ENCODE results near the gene SH2B3. TPM values are rescaled to one million over a fixed set of nuclear protein-coding genes. Genes with fewer than 3 reads are reported as not detected.

Gene SH2B3
- total RNA-seq, result 36.4 and 37.4 TPM in 2 replicates
- long read RNA-seq, partial matches to known transcripts, result 0 of 33 reads
- long read RNA-seq, other reads (novel, unspliced or antisense), result 33 of 33 reads

DNA sequence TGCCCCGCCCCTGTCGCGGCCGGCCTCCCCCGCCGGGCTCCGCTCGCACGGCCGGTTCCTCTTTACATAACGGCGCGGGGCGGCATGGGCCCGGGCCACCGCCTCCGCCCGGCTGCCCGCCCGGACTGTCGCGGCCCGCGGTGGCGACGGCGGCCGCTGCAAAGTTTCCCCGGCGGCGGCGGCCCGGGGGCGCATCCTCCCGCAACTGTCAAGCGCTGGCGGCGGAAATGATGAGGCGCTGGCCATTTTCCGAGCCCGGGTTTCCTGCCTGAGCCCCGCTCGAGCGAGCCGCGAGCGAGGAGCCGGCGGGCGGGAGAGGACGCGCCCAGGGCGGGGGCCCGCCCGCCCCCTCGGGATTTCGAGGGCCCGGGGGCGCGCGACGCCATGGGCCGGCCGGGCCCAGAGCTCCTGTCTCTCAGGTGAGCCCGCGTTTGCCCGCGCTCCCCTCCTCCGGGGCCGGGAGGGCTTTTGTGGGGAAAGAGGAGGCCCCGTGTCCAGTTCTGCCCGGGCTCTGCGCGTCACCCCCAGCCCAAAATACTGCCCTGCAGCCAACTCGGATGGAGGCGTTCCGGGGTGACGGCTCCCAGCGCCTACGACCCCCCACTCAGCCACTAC, at the start of gene SH2B3:
Gene SH2B3 (plus strand): TSS at position 65 of the 615 bp plus-strand sequence. CDS start 12,223 bp downstream, outside the sequence.
- no peak for DNase-seq (ENCODE audit: extremely low spot score, unreplicated experiment)
- peak within 1 kb of the TSS; percentile 87 for H3K27ac Mint-ChIP-seq (ENCODE audit: unreplicated experiment)
- TF ChIP-seq, protein P1, sequence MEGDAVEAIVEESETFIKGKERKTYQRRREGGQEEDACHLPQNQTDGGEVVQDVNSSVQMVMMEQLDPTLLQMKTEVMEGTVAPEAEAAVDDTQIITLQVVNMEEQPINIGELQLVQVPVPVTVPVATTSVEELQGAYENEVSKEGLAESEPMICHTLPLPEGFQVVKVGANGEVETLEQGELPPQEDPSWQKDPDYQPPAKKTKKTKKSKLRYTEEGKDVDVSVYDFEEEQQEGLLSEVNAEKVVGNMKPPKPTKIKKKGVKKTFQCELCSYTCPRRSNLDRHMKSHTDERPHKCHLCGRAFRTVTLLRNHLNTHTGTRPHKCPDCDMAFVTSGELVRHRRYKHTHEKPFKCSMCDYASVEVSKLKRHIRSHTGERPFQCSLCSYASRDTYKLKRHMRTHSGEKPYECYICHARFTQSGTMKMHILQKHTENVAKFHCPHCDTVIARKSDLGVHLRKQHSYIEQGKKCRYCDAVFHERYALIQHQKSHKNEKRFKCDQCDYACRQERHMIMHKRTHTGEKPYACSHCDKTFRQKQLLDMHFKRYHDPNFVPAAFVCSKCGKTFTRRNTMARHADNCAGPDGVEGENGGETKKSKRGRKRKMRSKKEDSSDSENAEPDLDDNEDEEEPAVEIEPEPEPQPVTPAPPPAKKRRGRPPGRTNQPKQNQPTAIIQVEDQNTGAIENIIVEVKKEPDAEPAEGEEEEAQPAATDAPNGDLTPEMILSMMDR (IDR thresholded peaks at IDR 0.05), result no peak
- H3K27me3 Mint-ChIP-seq (ENCODE audit: unreplicated experiment), result no peaks in the 10 kb centered on the region
- H3K9me3 Mint-ChIP-seq (ENCODE audit: unreplicated experiment), result no peaks in the 10 kb centered on the region
- peaks cover 64% of the 10 kb centered on the region for H3K4me1 Mint-ChIP-seq (ENCODE audit: unreplicated experiment)
- peak within 1 kb of the TSS; percentile 88 for H3K4me3 Mint-ChIP-seq (ENCODE audit: unreplicated experiment)
- no peaks in the 10 kb centered on the region for H3K36me3 Mint-ChIP-seq (ENCODE audit: unreplicated experiment)

- H3K27ac Mint-ChIP-seq (ENCODE audit: unreplicated experiment), result no peak overlapping the region
Measured at GRCh38 chr12:111359231-111359913, 46.4 kb upstream of the SH2B3 start.

GRCh38 chr12:111359914-111360276, 45.8 kb upstream of the SH2B3 start:
- Mint-ChIP-seq H3K36me3 (ENCODE audit: unreplicated experiment) (peaks cover 6% of the 10 kb centered on the region), H3K9me3 (ENCODE audit: unreplicated experiment) (no peaks in the 10 kb centered on the region), H3K27ac (ENCODE audit: unreplicated experiment) (no peak overlapping the region), H3K4me1 (ENCODE audit: unreplicated experiment) (peaks cover 9% of the 10 kb centered on the region), H3K27me3 (ENCODE audit: unreplicated experiment) (no peaks in the 10 kb centered on the region), H3K4me3 (ENCODE audit: unreplicated experiment) (no peak overlapping the region)
- TF ChIP-seq, protein P1 (IDR thresholded peaks at IDR 0.05), result no peak
- no peak for DNase-seq (ENCODE audit: extremely low spot score, unreplicated experiment)

More at GRCh38 chr12:111359231-111359913, 46.4 kb upstream of the SH2B3 start:
- TF ChIP-seq, protein P1 (IDR thresholded peaks at IDR 0.05), result no peak
- Mint-ChIP-seq H3K9me3 (ENCODE audit: unreplicated experiment) (no peaks in the 10 kb centered on the region), H3K36me3 (ENCODE audit: unreplicated experiment) (peaks cover 6% of the 10 kb centered on the region), H3K27me3 (ENCODE audit: unreplicated experiment) (no peaks in the 10 kb centered on the region), H3K4me1 (ENCODE audit: unreplicated experiment) (peaks cover 9% of the 10 kb centered on the region), H3K4me3 (ENCODE audit: unreplicated experiment) (no peak overlapping the region)
- no peak for DNase-seq (ENCODE audit: extremely low spot score, unreplicated experiment)

GRCh38 chr12:111360325-111360930, 45.3 kb upstream of the SH2B3 start:
- H3K4me3 Mint-ChIP-seq (ENCODE audit: unreplicated experiment), result no peak overlapping the region
- no peak for DNase-seq (ENCODE audit: extremely low spot score, unreplicated experiment)

More at GRCh38 chr12:111360325-111360930, 45.3 kb upstream of the SH2B3 start:
- peaks cover 9% of the 10 kb centered on the region for H3K4me1 Mint-ChIP-seq (ENCODE audit: unreplicated experiment)
- H3K9me3 Mint-ChIP-seq (ENCODE audit: unreplicated experiment), result no peaks in the 10 kb centered on the region
- TF ChIP-seq, protein P1 (IDR thresholded peaks at IDR 0.05), result no peak
- no peaks in the 10 kb centered on the region for H3K27me3 Mint-ChIP-seq (ENCODE audit: unreplicated experiment)
- no peak overlapping the region for H3K27ac Mint-ChIP-seq (ENCODE audit: unreplicated experiment)
- H3K36me3 Mint-ChIP-seq (ENCODE audit: unreplicated experiment), result peaks cover 6% of the 10 kb centered on the region
